ENCODE data around the gene PLCL1. TPM values are rescaled to one million over a fixed set of nuclear protein-coding genes. Genes with fewer than 3 reads are reported as not detected.
A peak's percentile ranks its signal among the peaks of the same experiment; 100 is the strongest.

Gene PLCL1
- total RNA-seq: 1 to 10 TPM; 3.3 to 3.5 TPM

DNA sequence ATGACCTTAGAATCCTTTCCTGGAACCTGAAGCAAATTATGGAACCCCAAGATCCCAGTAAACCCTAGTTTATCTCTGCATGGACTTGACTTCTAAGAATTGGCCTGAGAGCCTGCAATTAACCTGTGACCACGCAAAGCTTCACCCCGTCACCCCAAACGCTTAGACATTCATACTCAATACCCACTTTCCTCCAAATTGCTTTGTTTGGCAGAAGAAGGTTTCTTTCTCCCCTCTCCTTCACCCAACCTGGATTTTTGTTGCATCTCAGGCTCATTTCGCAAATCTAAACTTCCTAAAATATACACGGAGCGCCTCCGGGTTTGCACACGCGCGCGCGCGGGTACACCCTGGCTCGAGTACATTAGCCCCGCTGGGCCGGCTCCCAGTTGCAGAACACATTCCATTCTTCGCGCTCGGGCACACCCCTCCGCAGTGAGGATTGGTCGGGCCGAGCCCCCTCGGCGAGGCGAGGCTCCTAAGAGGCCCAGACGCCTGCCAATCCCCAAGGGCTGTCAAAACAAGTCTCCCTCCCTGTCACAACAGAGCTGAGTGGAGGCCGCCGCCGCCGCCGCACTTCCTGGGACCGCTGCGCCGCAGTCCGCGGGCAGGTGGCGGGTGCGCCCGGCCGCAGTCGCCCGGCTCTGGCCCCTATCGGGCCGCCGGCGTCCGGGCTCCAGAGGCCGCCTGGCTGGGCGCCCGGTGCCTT lies at the start of gene PLCL1:
Gene PLCL1, plus strand, starts transcription at position 545 of the 709 bp plus-strand sequence.
- Mint-ChIP-seq H3K4me3 (peak within 1 kb of the TSS; percentile 94), H3K27ac (peak within 1 kb of the TSS; percentile 75), H3K36me3 (ENCODE audit: low read depth) (no peaks in the 10 kb centered on the region), H3K27me3 (ENCODE audit: low read depth) (no peaks in the 10 kb centered on the region), H3K9me3 (no peaks in the 10 kb centered on the region), H3K4me1 (ENCODE audit: low read depth) (peaks cover 43% of the 10 kb centered on the region)
- CTCF ChIA-PET: interaction anchor here (0.7 to 2.3 kb wide), 10 partner anchors 10 to 493 kb away, joined by 3 to 6 read pairs (median 4); no protein-coding TSS in a partner anchor
- intact Hi-C loops (cut with micrococcal nuclease): loop anchor here (1.0 kb wide), 5 partner anchors 34 to 99 kb away; partner anchors contain the start of gene MARS2
- peak; percentile 96 for DNase-seq

GRCh38 chr2:197759013-197759412 lies 45.4 kb upstream of the PLCL1 start:
- CTCF ChIA-PET: no interaction called here
- no peak for DNase-seq
- Mint-ChIP-seq H3K4me3 (no peak overlapping the region), H3K27ac (no peak overlapping the region), H3K9me3 (peaks cover 13% of the 10 kb centered on the region), H3K4me1 (ENCODE audit: low read depth) (no peaks in the 10 kb centered on the region), H3K36me3 (ENCODE audit: low read depth) (peaks cover 4% of the 10 kb centered on the region), H3K27me3 (ENCODE audit: low read depth) (no peaks in the 10 kb centered on the region)
- intact Hi-C loops (cut with micrococcal nuclease): no loop called here

- Mint-ChIP-seq H3K27ac (no peak overlapping the region), H3K9me3 (peaks cover 13% of the 10 kb centered on the region), H3K4me1 (ENCODE audit: low read depth) (no peaks in the 10 kb centered on the region), H3K36me3 (ENCODE audit: low read depth) (peaks cover 4% of the 10 kb centered on the region), H3K4me3 (no peak overlapping the region), H3K27me3 (ENCODE audit: low read depth) (no peaks in the 10 kb centered on the region)
- no peak for DNase-seq
- intact Hi-C loops (cut with micrococcal nuclease): no loop called here
- CTCF ChIA-PET: no interaction called here
Observed at GRCh38 chr2:197759625-197760292, 44.6 kb upstream of the PLCL1 start.

DNA sequence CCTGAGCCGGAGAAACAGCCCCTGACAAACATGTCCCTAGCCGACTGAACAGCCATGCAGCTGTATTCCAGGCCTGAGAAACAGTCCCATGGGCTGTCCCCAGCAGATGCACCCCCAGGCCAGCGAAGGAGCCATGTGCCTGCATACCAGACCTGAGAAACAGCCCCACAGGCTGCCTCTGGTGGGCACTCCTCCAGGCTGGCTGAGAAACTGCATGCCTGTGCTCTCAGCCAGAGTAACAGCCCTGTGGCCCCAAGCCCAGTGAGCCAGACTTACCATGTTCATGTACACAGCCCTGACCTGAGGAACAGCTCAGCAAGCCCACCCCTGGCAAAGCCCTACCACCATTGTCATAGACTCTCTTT lies 44.1 kb upstream of the PLCL1 start:
- H3K9me3 Mint-ChIP-seq: peaks cover 13% of the 10 kb centered on the region
- intact Hi-C loops (cut with micrococcal nuclease): no loop called here
- no peaks in the 10 kb centered on the region for H3K4me1 Mint-ChIP-seq (ENCODE audit: low read depth)
- peaks cover 4% of the 10 kb centered on the region for H3K36me3 Mint-ChIP-seq (ENCODE audit: low read depth)
- DNase-seq: no peak
- CTCF ChIA-PET: no interaction called here
- no peak overlapping the region for H3K4me3 Mint-ChIP-seq
- no peaks in the 10 kb centered on the region for H3K27me3 Mint-ChIP-seq (ENCODE audit: low read depth)
- no peak overlapping the region for H3K27ac Mint-ChIP-seq

DNA sequence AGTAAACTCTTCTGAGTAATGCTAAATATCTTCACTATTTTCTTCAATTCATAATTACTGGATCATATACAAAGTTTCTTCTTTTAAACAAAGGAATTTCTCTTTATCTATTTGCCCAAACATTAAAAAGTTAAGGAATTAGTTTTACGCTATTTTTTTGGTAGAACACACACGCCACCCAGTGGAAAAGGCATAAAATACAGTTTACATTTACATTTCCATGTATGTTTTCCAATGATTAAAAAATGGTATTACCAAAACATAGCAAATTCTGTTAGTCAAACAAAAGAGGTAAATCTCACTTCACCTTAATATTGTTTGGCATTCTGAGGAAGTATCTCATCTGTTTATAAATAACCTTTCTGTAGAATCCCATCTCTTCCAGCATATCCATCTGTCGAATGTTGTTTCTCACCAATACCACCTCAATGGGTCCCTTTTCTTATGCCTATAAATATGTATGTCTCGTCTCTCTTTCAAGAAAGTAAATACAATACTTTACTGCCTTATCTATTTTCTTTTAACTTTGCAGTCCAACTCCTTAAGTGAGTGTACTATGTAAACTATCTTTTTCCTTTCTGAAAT lies 26.5 kb upstream of the PLCL1 start:
- CTCF ChIA-PET: interaction anchor here (0.7 to 2.7 kb wide), 14 partner anchors 9 to 1963 kb away, joined by 3 to 22 read pairs (median 4); partner anchors contain the start of gene MARS2
- no peaks in the 10 kb centered on the region for H3K36me3 Mint-ChIP-seq (ENCODE audit: low read depth)
- no peak overlapping the region for H3K4me3 Mint-ChIP-seq
- intact Hi-C loops (cut with micrococcal nuclease): loop anchor here (1.0 to 5.0 kb wide), 9 partner anchors 71 to 1481 kb away; partner anchors contain the start of genes ANKRD44 and HSPE1
- H3K9me3 Mint-ChIP-seq: no peaks in the 10 kb centered on the region
- H3K27ac Mint-ChIP-seq: no peak overlapping the region
- peak; percentile 52 for DNase-seq
- H3K4me1 Mint-ChIP-seq (ENCODE audit: low read depth): no peaks in the 10 kb centered on the region
- H3K27me3 Mint-ChIP-seq (ENCODE audit: low read depth): peaks cover 5% of the 10 kb centered on the region

GRCh38 chr2:197779261-197779660 lies 25.1 kb upstream of the PLCL1 start:
- Mint-ChIP-seq H3K27me3 (ENCODE audit: low read depth) (peaks cover 5% of the 10 kb centered on the region), H3K36me3 (ENCODE audit: low read depth) (no peaks in the 10 kb centered on the region), H3K27ac (no peak overlapping the region), H3K9me3 (no peaks in the 10 kb centered on the region), H3K4me1 (ENCODE audit: low read depth) (no peaks in the 10 kb centered on the region), H3K4me3 (no peak overlapping the region)
- no peak for DNase-seq
- intact Hi-C loops (cut with micrococcal nuclease): loop anchor here (5.0 kb wide), 7 partner anchors 277 to 1482 kb away; partner anchors contain the start of gene HSPE1
- CTCF ChIA-PET: interaction anchor here (0.8 to 2.7 kb wide), 13 partner anchors 9 to 665 kb away, joined by 3 to 22 read pairs (median 4); partner anchors contain the start of gene MARS2

GRCh38 chr2:197782126-197782525 lies 22.3 kb upstream of the PLCL1 start:
- no peak overlapping the region for H3K4me3 Mint-ChIP-seq
- intact Hi-C loops (cut with micrococcal nuclease): no loop called here
- no peaks in the 10 kb centered on the region for H3K9me3 Mint-ChIP-seq
- H3K27ac Mint-ChIP-seq: no peak overlapping the region
- no peaks in the 10 kb centered on the region for H3K36me3 Mint-ChIP-seq (ENCODE audit: low read depth)
- peaks cover 9% of the 10 kb centered on the region for H3K27me3 Mint-ChIP-seq (ENCODE audit: low read depth)
- CTCF ChIA-PET: interaction anchor here (1.0 kb wide), 1 partner anchor 13 kb away, joined by 3 read pairs; no protein-coding TSS in a partner anchor
- peaks cover 2% of the 10 kb centered on the region for H3K4me1 Mint-ChIP-seq (ENCODE audit: low read depth)
- DNase-seq: no peak

DNA sequence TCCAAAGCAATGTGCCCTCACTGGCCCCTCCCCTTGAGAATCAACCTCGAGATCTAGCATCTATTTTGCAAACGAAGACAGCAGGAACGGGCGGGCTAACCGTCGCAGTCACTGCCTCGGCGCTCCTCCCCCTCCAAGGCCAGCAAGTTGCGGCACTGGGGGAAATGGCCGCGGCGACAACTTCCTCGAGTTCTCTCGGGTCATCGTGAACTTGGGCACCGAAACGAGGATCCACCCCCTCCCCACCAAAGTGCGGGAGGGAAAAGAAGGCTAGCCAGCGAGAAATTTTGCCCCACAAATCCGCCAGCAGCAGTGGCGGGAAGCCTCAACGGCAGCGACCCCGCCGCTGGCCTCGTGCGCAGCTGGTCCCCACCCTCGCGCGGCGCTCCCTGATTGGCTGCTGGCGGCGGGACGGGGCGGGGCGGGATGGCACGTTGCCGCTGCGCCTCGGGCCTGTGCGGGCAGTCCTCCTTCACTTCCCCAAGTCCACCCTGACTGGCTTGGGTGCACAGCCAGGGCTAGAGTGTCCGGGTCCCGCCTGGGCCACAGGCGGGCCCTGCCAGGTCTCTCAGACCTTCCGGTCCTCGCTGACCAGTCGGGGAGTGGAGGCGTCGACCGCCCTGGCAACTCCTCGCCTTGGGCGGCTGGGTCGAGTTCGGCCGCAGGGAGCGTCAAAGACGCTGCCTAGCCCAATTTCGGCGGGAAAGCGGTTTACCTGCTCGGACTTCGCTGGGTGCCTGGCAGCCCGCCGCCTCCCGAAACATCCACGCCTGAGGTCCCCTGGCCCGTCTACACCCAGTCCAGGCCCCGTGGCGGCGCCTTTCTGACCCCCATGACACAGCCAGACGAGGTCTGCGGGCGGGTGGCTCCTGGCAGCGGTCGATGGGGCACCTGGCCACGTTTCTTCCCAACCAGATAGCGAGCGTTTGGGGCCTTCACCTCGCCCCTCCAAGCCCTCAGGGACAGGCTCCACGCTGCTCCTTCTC lies 19.1 kb upstream of the PLCL1 start, which contains the start of gene BOLL:
Gene BOLL, minus strand, starts transcription at position 364 of the 986 bp plus-strand sequence. CDS start 3,469 bp downstream, outside the sequence.
- Mint-ChIP-seq H3K27me3 (ENCODE audit: low read depth) (peaks cover 9% of the 10 kb centered on the region), H3K4me1 (ENCODE audit: low read depth) (peaks cover 2% of the 10 kb centered on the region), H3K27ac (no peak within 1 kb of the TSS), H3K36me3 (ENCODE audit: low read depth) (no peaks in the 10 kb centered on the region), H3K4me3 (peak within 1 kb of the TSS; percentile 67), H3K9me3 (no peaks in the 10 kb centered on the region)
- no peak for DNase-seq
- CTCF ChIA-PET: interaction anchor here (0.9 kb wide), 1 partner anchor 338 kb away, joined by 3 read pairs; no protein-coding TSS in a partner anchor
- intact Hi-C loops (cut with micrococcal nuclease): no loop called here

DNA sequence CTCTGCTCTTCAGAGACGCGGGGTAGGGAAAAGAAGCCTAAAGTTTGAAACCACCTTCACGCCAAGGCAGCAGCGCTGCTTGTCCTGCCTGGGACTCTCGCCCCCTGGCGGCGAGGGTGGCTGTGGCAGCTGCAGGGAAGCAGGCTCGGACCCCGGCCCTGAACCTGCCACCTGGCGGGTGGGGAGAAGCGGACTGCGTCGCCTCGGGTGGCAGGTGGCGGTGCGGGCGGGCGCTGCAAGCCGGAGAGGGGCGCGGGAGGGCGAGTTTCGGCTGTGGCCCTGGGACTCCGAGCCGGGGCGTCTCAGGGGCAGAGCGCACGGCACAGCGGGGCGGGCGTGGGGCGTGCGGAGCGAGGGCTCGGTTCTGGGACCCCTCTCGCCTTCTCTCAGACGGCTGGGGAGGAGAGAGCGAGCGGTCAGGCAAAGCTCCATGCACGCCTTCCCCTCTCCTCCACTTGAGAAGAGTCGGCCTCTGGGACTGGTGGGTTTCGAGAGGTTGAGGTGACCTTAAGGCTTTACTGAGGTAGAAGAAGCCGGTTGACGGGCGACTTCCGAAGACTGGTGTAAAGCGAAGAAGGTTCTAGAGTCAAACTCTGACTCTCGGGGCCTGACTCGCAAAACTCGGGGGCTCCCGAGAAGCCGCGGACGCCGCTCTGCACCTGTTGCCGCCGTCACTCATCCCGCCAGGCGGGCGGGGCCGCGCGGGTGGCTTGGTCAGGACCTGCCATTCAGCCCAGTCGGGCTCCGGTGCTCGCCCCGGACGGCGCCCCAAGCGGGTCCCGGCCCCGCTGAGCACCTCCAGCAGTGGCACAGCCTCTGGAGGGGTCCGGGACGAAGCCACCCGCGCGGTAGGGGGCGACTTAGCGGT lies 18.1 kb upstream of the PLCL1 start:
- intact Hi-C loops (cut with micrococcal nuclease): loop anchor here (1.0 kb wide), 2 partner anchors 17 to 79 kb away; no protein-coding TSS in a partner anchor
- Mint-ChIP-seq H3K9me3 (no peaks in the 10 kb centered on the region), H3K36me3 (ENCODE audit: low read depth) (no peaks in the 10 kb centered on the region), H3K27ac (no peak overlapping the region), H3K4me1 (ENCODE audit: low read depth) (peaks cover 2% of the 10 kb centered on the region), H3K4me3 (peak overlapping the region; percentile 67), H3K27me3 (ENCODE audit: low read depth) (peaks cover 9% of the 10 kb centered on the region)
- peak; percentile 70 for DNase-seq
- CTCF ChIA-PET: interaction anchor here (0.8 to 1.6 kb wide), 4 partner anchors 77 to 511 kb away, joined by 3 to 5 read pairs (median 4); no protein-coding TSS in a partner anchor

GRCh38 chr2:197793456-197793855 lies 10.9 kb upstream of the PLCL1 start:
- no peak for DNase-seq
- CTCF ChIA-PET: interaction anchor here (0.9 to 2.2 kb wide), 2 partner anchors 15 to 334 kb away, joined by 4 to 5 read pairs; no protein-coding TSS in a partner anchor
- no peaks in the 10 kb centered on the region for H3K9me3 Mint-ChIP-seq
- peaks cover 14% of the 10 kb centered on the region for H3K4me1 Mint-ChIP-seq (ENCODE audit: low read depth)
- H3K27ac Mint-ChIP-seq: no peak overlapping the region
- intact Hi-C loops (cut with micrococcal nuclease): loop anchor here (5.0 kb wide), 1 partner anchor 439 kb away; no protein-coding TSS in a partner anchor
- no peaks in the 10 kb centered on the region for H3K36me3 Mint-ChIP-seq (ENCODE audit: low read depth)
- no peak overlapping the region for H3K4me3 Mint-ChIP-seq
- peaks cover 4% of the 10 kb centered on the region for H3K27me3 Mint-ChIP-seq (ENCODE audit: low read depth)

Data from activated naive CD4-positive, alpha-beta T cell treated with anti-CD3 and anti-CD28 coated beads for 36 hours (primary cell).